Measurements from ENCODE around the gene HELZ. TPM values are rescaled to one million over a fixed set of nuclear protein-coding genes. Genes with fewer than 3 reads are reported as not detected.

The HELZ gene
- total RNA-seq, 1 donor = 89.8 TPM

DNA sequence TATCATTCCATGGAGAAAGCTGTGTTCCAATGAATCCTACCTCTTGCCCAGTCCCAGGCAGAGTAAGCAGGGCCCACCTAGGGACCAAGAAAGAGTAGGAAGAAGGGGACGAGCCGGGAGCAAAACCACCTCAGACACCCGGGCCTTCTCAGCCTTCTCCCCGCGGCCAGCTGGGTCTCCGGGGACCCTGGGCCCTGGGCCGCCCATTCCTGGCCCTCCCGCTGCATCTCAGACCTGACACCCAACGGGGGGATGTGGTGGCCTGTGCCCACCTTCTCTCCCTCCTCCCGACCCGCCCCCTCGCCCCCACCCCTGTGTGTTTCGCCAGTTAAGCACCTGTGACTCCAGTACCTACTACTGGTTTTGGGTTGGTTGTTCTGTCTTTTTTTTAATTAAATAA is 212.0 kb downstream of the HELZ start:
- H3K4me3 ChIP-seq (ENCODE audit: low read depth, low read length) = no peak overlapping the region
- TF ChIP-seq, protein P1, sequence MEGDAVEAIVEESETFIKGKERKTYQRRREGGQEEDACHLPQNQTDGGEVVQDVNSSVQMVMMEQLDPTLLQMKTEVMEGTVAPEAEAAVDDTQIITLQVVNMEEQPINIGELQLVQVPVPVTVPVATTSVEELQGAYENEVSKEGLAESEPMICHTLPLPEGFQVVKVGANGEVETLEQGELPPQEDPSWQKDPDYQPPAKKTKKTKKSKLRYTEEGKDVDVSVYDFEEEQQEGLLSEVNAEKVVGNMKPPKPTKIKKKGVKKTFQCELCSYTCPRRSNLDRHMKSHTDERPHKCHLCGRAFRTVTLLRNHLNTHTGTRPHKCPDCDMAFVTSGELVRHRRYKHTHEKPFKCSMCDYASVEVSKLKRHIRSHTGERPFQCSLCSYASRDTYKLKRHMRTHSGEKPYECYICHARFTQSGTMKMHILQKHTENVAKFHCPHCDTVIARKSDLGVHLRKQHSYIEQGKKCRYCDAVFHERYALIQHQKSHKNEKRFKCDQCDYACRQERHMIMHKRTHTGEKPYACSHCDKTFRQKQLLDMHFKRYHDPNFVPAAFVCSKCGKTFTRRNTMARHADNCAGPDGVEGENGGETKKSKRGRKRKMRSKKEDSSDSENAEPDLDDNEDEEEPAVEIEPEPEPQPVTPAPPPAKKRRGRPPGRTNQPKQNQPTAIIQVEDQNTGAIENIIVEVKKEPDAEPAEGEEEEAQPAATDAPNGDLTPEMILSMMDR (IDR thresholded peaks at IDR 0.05; ENCODE audit: insufficient read depth, low read depth, low read length) = no peak
- no peak for DNase-seq (ENCODE audit: low read depth)

DNA sequence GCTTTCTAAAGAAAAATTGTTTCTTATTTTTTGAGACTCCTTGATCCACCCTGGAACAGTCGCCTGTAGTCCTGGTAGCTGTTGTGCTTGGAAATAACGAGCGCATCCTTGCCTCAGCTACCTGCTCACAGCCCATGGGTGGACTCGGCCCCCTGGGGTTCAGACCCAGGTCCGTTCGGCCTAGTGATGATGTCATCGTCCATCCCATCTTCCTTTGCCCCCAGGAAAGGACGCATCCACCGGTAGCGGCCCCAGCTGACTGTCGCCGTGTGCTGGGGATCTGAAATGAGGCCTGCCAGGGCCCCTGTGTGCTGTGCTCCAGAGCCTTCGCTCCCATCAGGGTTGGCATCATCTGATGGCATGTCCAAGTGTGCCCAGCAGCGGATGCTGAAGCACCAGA is 212.6 kb downstream of the HELZ start:
- no peak for DNase-seq (ENCODE audit: low read depth)
- no peak overlapping the region for H3K4me3 ChIP-seq (ENCODE audit: low read depth, low read length)
- TF ChIP-seq, protein P1 (IDR thresholded peaks at IDR 0.05; ENCODE audit: insufficient read depth, low read depth, low read length) = no peak

DNA sequence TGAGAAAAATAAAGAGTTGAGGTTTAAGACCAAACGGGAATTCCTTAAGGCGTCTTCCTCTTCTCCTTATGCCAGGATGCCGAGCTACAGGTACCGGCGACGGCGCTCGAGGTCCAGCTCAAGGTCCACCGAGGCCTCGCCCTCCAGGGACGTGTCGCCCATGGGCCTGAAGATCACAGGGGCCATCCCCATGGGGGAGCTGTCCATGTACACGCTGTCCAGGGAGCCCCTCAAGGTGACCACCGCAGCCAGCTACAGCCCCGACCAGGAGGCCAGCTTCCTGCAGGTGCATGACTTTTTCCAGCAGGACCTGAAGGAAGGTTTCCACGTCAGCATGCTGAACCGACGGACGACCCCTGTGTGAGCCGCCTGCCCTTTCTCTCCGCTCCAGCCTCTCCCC is 214.4 kb downstream of the HELZ start:
- no peak overlapping the region for H3K4me3 ChIP-seq (ENCODE audit: low read depth, low read length)
- DNase-seq (ENCODE audit: low read depth) = no peak
- TF ChIP-seq, protein P1 (IDR thresholded peaks at IDR 0.05; ENCODE audit: insufficient read depth, low read depth, low read length) = no peak

DNA sequence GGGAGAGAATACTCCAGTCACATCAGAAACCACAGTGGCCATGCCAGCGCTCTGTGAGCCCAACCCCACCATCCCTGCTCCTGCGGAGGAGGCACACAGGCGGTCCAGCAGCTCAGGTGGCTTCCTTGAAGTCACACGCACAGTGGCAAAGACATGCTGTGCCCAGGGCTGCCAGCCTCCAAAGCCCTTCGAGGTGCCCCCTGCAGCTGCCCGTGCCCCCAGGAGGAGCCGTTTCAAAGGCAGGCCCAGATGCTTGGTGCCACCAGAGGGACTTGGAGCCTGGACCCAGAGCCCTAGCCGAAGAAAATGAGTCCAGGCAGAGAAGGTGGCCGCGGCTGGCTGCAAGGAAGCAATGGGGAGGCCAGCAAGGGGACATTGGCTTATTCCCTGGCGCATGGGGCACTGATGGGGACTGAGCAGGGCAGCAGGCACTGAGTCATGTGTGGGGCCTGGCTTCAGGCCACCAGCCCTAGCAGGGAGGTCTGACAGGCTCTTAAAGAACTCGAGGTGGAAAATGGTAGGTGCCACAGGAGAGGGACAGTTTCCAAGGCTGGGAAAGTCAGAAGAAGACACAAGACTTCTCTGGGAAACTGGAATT is 217.9 kb downstream of the HELZ start:
- no peak overlapping the region for H3K4me3 ChIP-seq (ENCODE audit: low read depth, low read length)
- TF ChIP-seq, protein P1 (IDR thresholded peaks at IDR 0.05; ENCODE audit: insufficient read depth, low read depth, low read length) = no peak
- no peak for DNase-seq (ENCODE audit: low read depth)

DNA sequence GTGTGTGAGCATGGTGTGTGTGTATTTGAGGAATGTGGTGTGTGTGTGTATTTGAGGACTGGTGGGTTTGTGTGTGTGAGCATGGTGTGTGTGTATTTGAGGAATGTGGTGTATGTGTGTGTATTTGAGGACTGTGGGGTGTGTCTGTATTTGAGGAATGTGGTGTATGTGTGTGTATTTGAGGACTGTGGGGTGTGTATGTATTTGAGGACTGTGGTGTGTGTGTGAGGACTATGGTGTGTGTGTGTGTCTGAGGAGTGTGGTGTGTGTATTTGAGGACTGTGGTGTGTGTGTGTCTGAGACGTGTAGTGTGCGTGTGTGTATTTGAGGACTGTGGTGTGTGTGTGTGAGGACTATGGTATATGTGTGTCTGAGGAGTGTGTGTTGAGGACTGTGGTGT is 218.7 kb downstream of the HELZ start:
- DNase-seq (ENCODE audit: low read depth) = no peak
- no peak overlapping the region for H3K4me3 ChIP-seq (ENCODE audit: low read depth, low read length)
- TF ChIP-seq, protein P1 (IDR thresholded peaks at IDR 0.05; ENCODE audit: insufficient read depth, low read depth, low read length) = no peak

DNA sequence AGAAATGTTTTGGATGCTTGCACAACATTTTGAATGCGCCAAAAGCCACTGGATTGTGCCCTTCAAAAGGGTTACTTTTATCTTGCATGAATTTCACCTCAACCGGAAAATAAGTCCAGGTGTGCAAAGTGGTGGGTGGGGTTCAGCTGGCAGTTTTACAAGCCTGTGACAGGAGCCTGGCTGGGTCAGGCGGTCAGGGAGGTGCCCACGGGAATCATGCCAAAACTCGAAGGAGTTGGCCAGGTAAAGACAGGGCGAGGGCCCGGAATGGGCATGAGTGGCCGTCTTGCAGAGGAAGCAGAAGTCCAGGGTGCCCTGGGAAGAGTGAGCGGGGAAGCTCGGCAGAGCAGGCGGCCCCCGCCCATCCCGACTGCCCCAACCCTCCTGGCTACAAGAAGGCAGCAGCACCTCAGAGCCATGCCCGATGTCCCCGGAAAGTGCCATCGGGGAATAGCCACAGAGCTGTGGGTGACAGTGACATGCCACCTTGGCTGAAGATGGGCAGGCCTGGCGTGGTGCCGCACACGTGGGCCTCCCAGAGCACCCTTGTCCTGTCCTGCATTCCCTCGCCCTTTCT is 219.7 kb downstream of the HELZ start:
- H3K4me3 ChIP-seq (ENCODE audit: low read depth, low read length) = no peak overlapping the region
- DNase-seq (ENCODE audit: low read depth) = no peak
- TF ChIP-seq, protein P1 (IDR thresholded peaks at IDR 0.05; ENCODE audit: insufficient read depth, low read depth, low read length) = no peak

DNA sequence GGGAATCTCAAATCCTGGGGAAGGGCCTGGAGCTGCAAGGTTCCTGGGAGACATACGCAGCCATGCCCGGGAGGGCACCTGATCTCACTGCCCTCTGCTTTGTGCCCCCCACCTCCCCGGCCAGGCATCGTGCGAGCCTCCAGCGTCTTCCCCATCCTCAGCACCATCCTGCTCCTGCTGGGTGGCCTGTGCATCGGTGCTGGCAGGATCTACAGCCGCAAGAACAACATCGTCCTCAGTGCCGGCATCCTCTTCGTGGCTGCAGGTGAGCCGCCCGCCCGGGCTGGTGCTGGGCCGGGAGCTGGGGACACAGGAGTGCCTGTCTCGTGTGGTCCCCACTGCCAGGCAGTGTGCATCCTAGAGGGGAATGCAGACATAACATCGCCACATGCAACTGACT is 220.3 kb downstream of the HELZ start:
- DNase-seq (ENCODE audit: low read depth) = no peak
- H3K4me3 ChIP-seq (ENCODE audit: low read depth, low read length) = no peak overlapping the region
- TF ChIP-seq, protein P1 (IDR thresholded peaks at IDR 0.05; ENCODE audit: insufficient read depth, low read depth, low read length) = no peak

All from fibroblast of villous mesenchyme (primary cell).